GM21723 (cell line): ENCODE measurements around the gene FXYD5.
"Not testable (repeated sequence)": the region's sequence is repeated elsewhere in the genome, so short reads cannot be mapped to it uniquely, and the experiment has no call there.

Experiments used
- ATAC-seq: cut with Tn5 transposase; IDR thresholded peaks from one replicate; pipeline ENCODE4 v1.9.1; 2021; ENCODE audit warnings: mild to moderate bottlenecking, moderate library complexity; ENCODE audit not compliant: unreplicated experiment

The FXYD5 gene

GRCh38 chr19:35136977-35137702 is 17.4 kb upstream of the FXYD5 start:
- ATAC-seq, result no peak

DNA sequence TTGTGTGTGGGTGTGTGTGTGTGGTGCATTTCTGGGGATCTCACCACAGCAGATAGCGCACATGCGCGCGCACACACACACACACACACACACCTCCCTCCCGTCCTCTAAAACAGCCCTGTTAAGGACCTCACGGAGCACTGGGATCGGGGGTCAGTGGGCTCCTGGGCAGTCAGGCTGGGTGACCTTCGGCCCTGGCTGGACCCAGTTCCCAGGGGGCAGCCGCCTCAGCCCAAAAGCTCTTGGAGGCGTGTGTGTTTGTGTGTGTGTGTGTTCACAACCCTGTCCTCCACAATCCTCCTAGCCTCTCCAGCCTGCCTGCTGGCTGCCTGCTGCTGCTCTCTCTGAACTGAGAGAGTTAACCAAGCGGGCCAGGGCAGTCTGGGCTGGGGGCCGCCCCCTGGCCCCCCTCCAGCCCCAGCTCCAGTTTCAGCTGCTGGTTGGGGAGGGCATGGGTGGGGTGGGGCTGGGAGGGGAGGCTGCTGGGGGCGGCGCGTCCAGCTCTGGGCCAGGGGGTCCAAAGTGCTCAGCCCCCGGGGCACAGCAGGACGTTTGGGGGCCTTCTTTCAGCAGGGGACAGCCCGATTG is 16.1 kb upstream of the FXYD5 start, which contains the start of gene FXYD1:
FXYD1 (plus strand) TSS at position 520 of the 588 bp plus-strand sequence. CDS start 1,256 bp downstream, outside the sequence.
- no peak for ATAC-seq

DNA sequence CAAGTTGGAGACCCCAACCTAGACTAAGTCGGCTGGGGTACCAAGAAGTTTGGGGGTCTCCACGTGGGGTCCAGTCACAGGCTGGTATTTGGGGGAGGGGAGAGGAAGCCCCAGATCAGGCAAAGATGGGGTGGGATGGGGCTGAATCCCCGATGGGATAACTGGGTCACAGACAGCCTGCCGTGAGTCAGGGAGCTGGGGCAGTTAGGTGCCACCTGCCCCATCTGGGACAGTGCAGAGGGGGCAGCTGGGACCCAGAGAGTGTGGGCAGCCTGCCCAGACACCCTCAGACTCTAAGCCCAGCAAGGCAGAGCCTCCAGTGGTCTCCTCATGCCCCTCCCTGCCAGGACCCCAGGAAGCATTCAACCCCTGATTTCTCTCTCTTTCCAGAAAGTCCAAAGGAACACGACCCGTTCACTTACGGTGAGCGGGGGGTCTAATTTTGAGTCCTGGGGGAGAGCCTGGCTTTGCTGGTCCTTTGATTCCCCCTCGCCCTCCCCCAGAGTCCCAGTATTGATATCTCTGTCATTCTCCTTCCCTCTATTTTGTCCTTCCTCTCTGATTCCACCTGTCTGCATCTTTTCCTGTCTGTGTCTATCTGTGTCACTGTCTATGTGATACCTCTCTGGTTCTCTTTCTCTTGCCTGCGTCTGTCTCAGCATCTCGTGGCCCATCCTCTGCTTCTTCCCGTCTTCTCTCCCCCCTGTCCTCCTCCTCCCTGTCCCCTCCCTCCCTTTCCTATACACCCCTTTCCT is 14.2 kb upstream of the FXYD5 start:
- no peak for ATAC-seq

GRCh38 chr19:35140962-35141836 is 13.3 kb upstream of the FXYD5 start:
- no peak for ATAC-seq

DNA sequence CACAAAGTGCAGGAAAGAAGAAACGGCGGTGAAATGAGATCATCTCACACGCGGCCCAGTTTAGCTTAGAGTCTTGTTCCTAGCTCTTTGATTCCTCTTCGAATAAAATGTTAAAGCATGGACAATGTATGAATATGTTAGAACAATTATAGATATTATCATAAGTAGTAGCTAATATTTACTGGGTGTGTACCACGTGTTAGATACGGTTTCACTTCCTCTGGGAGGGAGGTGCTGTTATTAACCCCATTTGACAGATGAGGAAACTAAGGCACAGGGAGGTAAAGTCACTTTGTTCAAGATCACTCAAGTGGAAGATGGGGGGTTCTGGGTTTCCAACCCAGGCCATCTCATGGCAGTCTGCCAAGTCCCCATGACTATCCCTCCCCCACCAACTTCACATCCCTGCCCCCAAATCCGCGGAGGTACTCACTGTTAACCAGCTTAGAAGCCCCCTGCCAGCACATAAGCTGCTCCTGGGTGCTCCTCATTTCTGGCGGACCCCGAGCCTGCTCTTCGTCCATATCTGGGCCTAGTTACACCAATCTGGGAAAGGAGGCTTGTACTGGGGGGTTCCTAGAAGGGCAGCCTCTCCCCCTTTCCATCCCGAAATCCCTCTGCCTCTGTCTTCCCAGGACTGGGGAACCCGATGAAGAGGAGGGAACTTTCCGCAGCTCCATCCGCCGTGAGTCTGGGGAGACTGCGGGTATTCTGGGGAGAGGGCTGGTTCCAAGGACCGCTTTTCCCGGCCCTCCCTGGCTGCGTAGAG is 12.5 kb upstream of the FXYD5 start:
- ATAC-seq, result no peak

DNA sequence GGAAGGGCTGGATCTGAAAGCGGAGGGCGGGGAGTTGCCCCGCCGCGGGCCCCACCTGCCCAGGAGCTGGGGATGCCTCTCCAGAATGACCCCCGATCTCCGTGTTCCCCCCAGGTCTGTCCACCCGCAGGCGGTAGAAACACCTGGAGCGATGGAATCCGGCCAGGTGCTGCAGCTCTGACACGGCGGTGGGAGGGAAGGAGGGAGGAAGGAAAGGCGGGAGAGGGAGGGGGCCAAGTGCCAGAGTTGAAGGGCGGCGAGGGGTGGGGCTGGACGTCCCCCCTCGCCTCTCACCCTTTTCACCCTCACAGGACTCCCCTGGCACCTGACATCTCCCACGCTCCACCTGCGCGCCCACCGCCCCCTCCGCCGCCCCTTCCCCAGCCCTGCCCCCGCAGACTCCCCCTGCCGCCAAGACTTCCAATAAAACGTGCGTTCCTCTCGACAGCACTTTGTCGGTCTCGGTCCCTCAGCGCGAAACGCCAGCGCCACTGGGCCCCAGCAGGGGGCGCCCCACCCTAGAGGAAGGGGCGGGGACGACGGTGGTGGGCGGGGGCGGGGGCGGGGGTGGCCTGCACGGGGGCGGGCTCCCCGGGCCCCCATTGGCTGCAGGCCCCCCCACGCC is 11.8 kb upstream of the FXYD5 start:
- no peak for ATAC-seq

DNA sequence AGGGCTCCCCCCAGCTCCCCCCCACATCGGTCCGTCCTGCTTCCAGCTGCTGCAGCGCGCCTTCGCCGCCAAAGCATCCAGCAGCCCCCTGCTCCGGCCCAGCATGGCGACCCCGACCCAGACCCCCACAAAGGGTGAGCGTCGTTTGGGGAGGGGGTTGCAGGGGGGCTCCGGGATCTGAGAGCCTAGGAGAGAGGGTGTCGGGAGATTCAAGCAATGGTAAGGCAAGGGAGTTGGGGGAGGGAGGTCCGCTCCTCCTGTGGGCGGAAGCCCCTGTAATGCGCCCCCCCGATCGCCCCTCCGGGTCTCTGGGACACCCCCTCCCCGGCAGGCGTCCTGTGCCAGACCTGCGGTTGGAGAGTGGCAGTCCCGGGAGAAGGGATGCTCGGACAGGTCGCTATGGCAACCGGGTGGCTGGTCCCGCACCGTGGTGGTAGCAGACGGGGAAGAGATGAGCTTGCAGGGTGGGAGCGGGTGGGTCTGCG is 11.3 kb upstream of the FXYD5 start, which contains the start of gene FXYD7:
FXYD7 (plus strand) TSS at position 25 of the 485 bp plus-strand sequence; CDS start at position 104, 79 bp downstream.
- ATAC-seq, result no peak

DNA sequence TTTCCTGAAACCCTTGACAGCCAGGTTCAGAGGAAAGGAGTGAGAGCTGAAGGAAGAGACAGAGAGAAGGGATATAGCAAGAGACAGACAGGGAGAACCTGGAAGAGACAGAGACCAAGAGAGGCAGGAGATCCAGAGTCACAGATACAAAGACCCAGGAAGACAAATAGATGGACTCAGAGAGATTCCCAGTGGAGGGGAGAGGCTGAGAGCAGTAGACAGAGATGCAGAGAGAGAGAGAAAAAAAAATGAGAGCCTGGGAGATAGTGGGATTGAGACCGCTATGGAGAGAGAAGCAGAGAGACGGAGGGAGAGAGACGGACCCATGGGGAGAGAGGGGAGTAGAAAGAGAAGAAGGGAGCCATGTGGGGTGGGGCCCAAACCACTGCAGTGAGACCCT is 10.7 kb upstream of the FXYD5 start:
- ATAC-seq, result no peak

DNA sequence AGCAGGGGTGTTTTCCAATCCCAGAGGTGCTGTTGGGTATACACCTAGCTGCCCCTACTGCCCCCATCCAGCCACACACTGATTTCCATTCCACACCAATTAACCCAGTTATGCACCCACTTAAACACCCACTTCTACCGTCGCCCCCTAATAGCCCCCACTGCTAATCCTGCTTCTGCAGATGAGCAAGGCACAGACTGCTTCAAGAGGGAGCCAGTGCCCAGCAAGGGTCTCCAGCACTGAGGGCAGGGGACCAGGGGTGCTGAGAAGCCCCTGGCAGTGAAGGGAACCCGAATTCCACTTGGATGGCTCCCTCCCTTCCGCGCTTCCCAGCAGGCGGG is 10.3 kb upstream of the FXYD5 start:
- no peak for ATAC-seq

DNA sequence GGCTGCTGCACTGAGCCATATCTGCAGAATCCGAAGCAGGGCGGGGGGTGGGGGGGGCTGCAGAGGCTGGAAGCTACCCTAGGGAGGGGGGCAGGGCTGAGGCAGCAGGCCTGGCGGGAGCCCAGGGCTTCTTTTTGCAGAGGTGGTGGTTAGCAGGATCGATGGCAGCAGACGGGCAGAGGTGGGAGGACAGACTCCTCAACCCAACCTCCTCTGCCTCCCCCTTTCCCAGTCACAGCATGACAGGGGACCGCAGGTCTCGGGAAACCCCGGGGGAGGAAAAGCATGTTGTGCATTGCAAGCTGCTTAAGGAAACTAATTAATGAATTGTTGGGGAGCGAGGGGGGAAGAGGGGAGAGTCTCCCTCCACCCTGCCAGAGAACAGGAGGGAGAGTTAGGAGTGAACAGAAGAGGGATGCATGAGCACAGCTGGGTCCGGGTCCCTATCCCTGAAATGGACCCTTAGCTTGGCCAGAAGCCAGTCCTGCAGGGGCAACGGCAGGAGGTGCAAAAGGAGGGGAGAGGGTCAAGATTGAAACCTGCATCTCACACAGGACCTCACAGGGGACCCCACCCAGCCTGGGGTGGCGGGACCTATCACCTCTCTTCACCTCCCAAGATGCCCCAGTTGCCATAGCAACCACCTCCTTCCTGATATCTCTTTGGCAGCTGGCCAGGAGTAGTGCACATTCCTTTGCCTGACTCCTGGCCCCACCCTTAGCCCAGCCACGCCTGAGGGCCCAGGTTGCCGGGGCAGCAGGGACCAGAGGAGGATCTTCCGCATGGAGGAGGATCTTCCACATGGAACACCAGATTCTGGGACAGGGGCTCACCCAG is 9.7 kb upstream of the FXYD5 start:
- no peak for ATAC-seq

DNA sequence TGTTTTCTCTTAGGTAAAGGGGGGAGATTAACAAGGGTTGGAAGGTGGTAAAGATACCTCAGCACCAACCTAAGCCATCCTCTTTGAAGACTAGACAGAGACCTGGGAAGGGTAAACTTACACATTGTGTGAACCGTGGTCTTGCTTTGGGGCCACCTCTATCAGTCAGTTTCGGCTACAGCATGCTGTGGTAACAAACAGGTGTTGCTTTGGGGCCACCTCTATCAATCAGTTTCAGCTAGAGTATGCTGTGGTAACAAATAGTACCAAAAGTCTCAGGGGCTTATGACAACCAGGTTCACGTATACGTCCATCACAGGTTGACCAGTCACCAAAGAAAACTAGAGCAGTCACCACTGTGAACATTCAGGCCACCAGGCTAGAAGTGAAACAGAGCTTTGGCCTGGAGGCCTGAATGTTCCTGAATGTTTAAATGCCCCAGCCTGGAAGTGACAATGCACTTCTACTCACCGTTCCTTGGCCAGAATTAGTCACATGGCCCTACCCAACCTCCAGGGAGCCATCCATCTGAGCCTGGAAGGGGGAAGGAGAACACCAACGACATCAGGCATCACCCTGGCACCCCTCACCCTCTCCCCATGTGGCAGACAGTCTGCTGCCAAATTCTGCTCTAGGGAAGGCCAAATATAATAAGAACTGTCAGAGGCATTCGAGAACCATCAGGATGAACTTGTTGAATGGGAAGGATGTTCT is 7.6 kb upstream of the FXYD5 start:
- ATAC-seq, result no peak

DNA sequence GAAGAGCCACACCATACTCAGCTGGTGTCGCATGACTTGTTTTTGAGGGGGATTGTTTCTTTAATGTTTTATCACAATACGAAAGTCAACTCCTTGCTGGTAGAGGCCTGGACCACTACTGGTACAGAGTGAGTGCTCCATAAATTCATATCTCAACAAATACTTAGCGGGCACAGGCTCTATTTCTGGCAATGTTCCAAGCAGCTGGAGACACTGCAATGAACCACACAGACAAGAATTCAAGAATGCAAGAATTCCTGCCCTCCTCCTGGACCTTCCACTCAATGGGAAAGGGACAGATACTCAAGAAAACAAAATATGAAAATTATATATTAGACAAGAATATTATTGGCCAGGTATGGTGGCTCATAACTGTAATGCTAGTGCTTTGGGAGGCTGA is 5.1 kb upstream of the FXYD5 start:
- ATAC-seq, result no peak

- no peak for ATAC-seq
Observed at GRCh38 chr19:35150445-35150844, 4.1 kb upstream of the FXYD5 start.

- ATAC-seq, result no peak
Observed at GRCh38 chr19:35151273-35152065, 3.1 kb upstream of the FXYD5 start.

GRCh38 chr19:35153129-35153522 is 1.4 kb upstream of the FXYD5 start:
- not testable (repeated sequence) for ATAC-seq

GRCh38 chr19:35153701-35154524 is 622 bp upstream of the FXYD5 start:
- ATAC-seq, result no peak
